GM18499 (cell line): ENCODE data around the gene NBAS.

Experiments
- ATAC-seq: cut with Tn5 transposase; IDR thresholded peaks from one replicate; pipeline ENCODE4 v1.9.1; 2021; ENCODE audit warnings: moderate number of reproducible peaks; ENCODE audit not compliant: insufficient read depth, unreplicated experiment

Gene NBAS

GRCh38 chr2:15159206-15159605 is 401.9 kb downstream of the NBAS start:
- ATAC-seq, result no peak

DNA sequence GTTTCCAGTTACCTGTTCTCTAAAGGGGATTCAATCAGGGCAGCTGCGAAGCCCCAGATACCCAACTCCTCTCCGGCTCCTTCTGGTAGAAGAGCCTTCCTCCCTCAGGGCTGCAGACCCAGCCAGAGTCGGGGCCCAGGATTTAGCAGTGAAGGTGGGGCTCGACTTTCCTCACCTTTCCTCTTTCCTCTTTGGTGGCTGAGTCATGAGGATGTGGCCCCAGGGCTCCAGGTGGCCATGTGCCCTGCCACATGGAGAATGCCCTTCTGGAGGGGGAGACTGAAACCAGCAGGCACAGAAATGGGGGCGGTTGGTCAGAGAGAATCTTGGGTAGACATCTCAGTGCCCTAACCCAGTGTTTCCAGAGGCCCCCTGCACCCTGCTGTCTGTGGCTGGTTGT is 402.6 kb downstream of the NBAS start:
- ATAC-seq, result no peak

- ATAC-seq, result no peak
Measured at GRCh38 chr2:15158100-15158499, 403.0 kb downstream of the NBAS start.

- no peak for ATAC-seq
Measured at GRCh38 chr2:15155959-15156574, 405.1 kb downstream of the NBAS start.

DNA sequence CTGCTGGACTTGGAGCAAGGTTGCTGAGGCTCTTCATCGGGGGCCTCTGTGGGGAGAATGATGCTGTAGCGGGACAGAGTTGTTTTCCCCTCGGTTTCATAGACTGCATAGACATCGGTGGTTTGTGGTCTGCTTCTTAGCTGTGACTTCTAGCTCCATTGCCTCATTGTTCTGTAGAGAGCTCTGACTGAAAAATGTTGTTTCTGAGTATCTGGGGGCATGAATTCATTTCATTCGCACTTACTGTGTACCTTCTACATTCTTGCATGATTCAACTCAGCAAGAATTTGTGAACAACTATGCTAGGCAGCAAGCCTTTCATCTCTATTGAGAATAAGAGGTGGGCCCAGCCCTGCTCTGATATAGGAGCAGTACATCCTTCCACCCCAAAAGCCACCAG is 406.8 kb downstream of the NBAS start:
- ATAC-seq, result no peak

DNA sequence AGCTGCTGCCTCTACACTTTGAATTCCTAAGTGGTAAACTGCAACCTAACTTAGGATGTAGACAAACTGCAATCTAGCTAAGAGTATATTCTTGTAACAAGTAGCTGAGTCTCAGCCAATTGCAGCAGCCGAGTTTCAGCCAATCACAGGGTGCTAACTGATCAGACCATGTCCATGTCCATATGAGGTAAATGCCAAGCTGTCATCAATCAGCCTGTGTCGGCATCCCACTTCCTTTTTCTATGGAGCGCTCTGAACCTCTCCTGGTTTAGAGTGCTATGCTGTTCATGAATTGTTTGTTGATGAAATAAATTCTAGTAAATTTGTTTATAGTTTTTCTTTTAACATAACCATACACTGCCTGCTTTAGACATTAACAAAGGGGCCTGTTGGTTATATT is 408.8 kb downstream of the NBAS start:
- ATAC-seq, result no peak

GRCh38 chr2:15149063-15149462 is 412.1 kb downstream of the NBAS start:
- ATAC-seq, result no peak

DNA sequence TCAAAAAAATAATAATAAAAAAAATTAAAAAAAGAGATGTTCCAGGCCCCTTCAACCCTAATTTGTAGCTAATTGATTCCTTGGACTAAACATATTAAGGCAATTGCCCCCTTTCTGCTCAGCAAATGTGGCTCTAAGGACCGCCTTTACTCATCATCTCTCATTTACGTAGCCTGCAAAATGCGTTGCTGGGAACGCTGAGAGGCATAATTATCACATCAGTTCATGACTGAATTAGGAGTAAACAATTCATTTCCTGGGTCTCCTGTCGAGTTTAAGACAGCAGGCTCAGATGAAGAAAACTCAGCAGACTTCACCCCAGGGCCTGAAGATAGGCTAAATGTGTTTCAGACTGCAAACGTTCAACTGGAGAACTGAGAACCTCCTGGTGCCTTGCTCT is 413.5 kb downstream of the NBAS start:
- no peak for ATAC-seq

DNA sequence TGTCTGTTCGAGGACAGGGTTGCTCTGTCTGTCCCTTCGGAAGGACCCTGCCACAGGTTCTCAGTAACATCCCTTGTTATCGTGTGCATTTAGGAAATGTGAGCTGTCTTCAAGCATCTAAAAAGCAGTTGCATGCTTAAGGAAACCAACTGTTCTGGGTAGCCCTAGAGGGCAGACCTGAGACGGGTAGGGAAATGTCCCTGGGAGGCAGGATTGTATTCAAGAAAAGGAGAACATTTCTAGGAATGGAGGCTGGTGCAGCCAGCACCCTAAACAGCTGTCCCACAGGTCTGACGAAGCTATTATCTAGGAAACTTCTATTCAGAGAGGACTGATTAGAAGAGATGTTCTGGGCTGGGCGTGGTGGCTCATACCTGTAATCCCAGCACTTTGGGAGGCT is 414.2 kb downstream of the NBAS start:
- ATAC-seq, result no peak

DNA sequence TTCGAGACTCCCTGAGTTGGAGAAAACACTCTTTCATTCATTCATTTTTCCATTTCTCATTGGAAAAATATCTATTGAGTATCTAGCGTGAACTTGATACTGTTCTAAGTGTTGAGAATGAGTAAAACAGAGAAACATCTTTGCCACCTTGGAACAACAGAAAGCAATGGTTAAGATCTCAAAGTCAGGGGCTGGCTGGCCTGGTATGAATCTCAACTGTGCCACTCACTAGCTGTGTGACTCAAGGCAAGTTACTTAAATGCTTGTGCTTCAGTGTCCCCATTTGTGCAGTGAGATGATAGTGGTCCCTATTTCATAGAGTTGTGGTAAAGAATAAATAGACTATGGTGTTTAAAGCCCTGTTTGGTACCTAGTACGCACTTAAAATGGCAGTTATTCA is 415.2 kb downstream of the NBAS start:
- no peak for ATAC-seq

- ATAC-seq, result no peak
Measured at GRCh38 chr2:15145046-15145817, 415.9 kb downstream of the NBAS start.

DNA sequence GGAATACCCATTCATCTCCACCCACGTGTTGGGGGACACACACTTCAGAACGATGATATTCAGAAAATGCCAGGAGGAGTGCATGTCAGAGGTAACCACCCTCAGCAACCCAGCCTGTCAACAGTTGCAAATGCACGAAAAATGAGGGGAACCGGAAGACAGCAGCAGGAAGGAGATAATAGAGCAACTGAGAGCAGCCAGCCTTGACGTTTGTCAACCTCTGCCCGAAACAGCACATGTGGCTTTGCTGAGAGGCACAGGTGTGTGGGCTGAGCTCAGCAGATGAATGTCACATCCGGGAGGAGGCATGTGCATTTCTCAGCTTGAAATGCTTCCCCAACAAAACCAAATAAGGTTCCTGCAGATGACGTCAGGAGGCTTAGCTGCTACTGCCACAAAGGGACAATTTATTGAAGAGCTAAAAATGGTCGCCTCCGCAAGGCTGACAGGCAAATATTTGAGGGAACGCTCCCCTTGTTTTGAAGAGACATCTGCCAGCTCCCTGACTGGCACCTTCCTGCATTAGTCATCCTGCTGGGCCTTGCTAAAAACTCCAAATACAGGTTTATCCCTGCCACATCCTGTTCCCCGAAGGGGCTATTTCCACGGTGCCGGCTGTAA is 419.0 kb downstream of the NBAS start:
- ATAC-seq, result peak; percentile 100

DNA sequence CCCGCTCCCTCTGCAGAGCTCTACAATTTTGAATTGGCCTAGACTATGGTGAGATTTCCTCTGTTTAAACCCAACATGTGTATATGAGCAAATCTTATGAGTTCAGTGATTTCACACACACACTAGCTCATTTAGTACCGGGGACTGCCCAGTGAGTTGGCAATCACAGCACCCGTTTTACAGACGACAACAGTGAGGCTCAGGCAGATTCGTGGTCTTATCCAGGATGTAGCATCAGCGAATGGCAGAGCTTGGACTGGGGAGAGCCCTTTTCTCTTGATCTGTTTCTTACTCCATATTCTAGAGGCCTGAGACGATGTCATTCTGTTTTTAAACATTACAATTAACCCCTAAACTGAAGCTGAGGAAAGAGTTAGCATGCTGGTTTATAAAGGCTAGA is 419.9 kb downstream of the NBAS start:
- ATAC-seq, result no peak

GRCh38 chr2:15136639-15137038 is 424.5 kb downstream of the NBAS start:
- no peak for ATAC-seq

DNA sequence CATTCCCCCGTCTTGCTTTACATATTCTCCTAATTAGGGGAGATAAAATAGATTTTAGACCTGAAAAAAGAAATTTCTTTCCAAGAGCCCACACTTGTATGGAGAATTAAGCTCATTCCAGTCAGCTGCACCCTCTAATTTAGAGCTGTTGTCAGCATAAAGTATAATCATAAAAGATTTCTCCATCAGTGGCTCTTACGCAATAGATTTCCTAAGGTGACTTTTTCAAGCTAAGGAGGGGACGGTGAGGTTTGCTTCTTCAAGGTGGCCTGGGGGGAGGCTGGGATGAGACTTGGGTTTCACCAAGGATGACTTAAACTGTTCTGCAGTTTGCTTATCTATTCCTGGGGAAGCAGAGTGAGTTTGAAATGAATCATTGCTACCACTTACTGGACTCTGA is 426.2 kb downstream of the NBAS start:
- no peak for ATAC-seq

- no peak for ATAC-seq
Measured at GRCh38 chr2:15133461-15133860, 427.7 kb downstream of the NBAS start.

DNA sequence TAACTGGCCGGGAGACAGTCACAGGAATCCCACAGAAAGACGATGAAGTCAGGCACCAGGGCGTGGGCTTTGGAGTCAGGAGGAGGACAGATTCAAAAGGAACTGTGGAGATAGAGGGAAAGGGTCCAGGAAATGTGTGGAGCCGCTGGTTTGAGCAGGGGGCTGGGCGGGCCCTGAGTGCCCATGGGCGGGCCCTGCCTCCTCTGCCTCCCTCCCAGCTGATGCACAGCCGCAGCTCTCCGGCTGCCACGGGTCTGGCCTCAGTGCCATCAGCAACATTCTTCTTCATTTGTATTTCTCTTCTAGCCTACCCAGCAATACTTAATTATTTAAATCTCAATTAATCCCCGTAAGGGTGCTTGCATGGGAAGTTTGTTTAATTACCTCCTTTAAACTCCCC is 432.3 kb downstream of the NBAS start:
- no peak for ATAC-seq

DNA sequence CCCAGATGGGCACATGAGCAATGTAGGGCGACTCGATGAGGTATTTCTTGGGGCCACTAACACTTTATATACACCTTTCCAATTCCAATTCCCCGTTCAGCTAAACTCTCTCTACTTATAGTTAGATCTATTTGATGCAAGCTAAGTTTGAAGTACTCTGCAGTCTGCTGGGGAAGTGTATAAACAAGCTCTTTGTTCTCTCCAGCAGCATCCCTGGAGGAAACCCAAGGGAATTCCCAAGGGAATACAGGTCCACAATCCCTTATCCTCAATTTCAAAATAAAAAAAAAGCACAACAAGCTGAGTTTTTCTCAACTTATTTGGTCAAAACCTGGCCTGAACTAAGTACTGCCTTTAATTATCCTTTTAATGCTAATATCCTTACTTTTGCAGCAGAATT is 433.3 kb downstream of the NBAS start:
- no peak for ATAC-seq

- ATAC-seq, result no peak
Measured at GRCh38 chr2:15127301-15127700, 433.8 kb downstream of the NBAS start.

GRCh38 chr2:15126373-15126772 is 434.8 kb downstream of the NBAS start:
- ATAC-seq, result no peak

DNA sequence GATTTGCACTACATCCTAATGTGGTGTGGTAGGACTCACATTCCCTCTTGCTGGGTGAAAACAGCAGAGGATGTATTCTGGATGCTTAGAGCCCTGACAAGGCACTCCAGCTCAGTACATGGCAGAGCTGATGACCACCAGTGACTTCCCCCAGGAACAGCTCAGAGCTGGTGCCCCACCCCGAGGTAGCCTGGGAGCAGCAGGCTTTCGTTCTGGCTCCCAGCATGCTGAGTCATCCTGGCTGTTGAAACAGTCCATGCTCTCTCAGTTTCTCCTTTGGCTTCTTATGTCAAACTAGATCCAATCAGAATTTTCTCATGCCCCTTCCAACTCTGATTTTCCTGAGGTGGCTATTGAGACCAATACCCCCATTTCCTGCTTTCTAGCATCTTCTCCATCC is 438.2 kb downstream of the NBAS start:
- ATAC-seq, result no peak

- no peak for ATAC-seq
Measured at GRCh38 chr2:15120631-15121030, 440.5 kb downstream of the NBAS start.
